Coronary artery (tissue), 2 donors: ENCODE data around the gene ATP6V1E1.
"Not testable (repeated sequence)": the region's sequence is repeated elsewhere in the genome, so short reads cannot be mapped to it uniquely, and the experiment has no call there.

ENCODE experiments used
- DNase-seq: peaks from one replicate; pipeline ENCODE4 v3.0.0-alpha.2; 2017; ENCODE audit warnings: low spot score
- H3K27ac ChIP-seq, 2 donors: fragments of 200-600 bp; sonication (generic); one replicate each; pipeline ENCODE4 v1.5.1; 2016 to 2019
- H3K4me3 ChIP-seq: fragments of 200-600 bp; sonication (generic); 2 replicates; pipeline ENCODE4 v1.5.1; 2016; ENCODE audit warnings: mild to moderate bottlenecking, moderate library complexity
- CTCF ChIP-seq: fragments of 200-600 bp; sonication (generic); IDR thresholded peaks from one replicate; pipeline ENCODE4 v1.5.1; 2019; ENCODE audit warnings: antibody characterized with exemption

The ATP6V1E1 gene

DNA sequence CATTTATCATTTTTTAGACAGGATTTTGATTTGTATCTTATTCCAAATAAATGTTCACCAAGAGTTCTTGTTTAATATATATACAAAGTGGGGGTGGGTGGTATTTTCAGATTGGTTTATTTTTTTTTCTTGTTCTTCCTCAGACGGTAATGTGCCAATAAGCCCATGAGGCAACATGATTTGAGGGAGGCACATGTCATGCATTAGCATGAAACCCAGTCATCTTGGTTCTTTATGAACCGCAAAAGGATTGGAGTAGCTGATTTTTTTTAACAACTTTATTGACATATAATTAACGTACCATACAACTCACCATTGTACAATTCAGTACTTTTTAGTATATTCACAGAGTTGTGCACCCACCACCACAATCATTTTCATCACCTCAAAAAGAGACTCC lies 12.7 kb upstream of the ATP6V1E1 start:
- no peak for DNase-seq
- no peak for TF ChIP-seq CTCF
- Histone ChIP-seq H3K4me3 (no peak overlapping the region), H3K27ac (no peak overlapping the region)

- Histone ChIP-seq H3K27ac (peak overlapping the region; percentile 97 to 99), H3K4me3 (peak overlapping the region; percentile 80)
- DNase-seq, result no peak
- TF ChIP-seq CTCF, result no peak
Observed at GRCh38 chr22:17639247-17639741, 10.7 kb upstream of the ATP6V1E1 start.

- H3K27ac ChIP-seq, result peak within 1 kb of the TSS; percentile 97 to 99
- peak within 1 kb of the TSS; percentile 80 for H3K4me3 ChIP-seq
- TF ChIP-seq CTCF, result no peak
- peak; percentile 94 for DNase-seq
Observed at GRCh38 chr22:17638432-17639246, 10.1 kb upstream of the ATP6V1E1 start, which contains the start of gene BCL2L13. Gene BCL2L13, plus strand, starts transcription at chr22:17638757. Its CDS starts 16,955 bp downstream, at chr22:17655712.

DNA sequence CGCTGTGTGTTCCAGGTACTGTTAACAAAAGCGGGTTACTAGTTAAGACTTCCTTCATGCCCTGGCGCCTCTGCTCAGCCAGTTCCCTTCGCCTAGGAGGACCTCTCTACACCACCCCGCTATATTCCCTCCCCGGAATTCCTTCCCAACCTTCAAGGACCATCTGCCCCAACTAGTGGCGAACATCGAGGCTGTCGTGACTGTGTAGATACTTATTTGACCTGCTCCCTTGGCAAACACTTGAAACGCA lies 9.6 kb upstream of the ATP6V1E1 start:
- Histone ChIP-seq H3K4me3 (peak overlapping the region; percentile 80), H3K27ac (peak overlapping the region; percentile 97 to 99)
- TF ChIP-seq CTCF, result no peak
- DNase-seq, result no peak

- no peak for DNase-seq
Observed at GRCh38 chr22:17637490-17638181, 9.1 kb upstream of the ATP6V1E1 start.

DNA sequence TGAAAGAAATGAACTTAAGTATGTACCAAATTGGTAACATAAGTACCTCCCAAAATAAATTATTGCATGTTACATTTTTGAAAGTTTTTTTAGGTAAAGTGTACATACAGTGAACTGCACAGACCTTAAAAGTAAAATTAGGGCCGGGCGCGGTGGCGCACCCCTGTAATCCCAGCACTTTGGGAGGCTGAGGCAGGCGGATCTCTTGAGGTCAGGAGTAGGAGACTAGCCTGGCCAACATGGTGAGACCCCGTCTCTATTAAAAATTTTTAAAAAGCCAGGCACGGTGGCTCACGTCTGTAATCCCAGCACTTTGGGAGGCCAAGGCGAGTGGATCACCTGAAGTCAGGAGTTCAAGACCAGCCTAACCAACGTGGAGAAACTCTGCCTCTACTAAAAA lies 8.3 kb upstream of the ATP6V1E1 start:
- not testable (repeated sequence) for H3K27ac ChIP-seq, H3K4me3 ChIP-seq, DNase-seq

More at GRCh38 chr22:17637490-17638181, 9.1 kb upstream of the ATP6V1E1 start:
- TF ChIP-seq CTCF, result no peak
- Histone ChIP-seq H3K4me3 (peak overlapping the region; percentile 80), H3K27ac (peak overlapping the region; percentile 97 to 99)

- Histone ChIP-seq H3K4me3 (no peak overlapping the region), H3K27ac (no peak overlapping the region)
- no peak for TF ChIP-seq CTCF
- no peak for DNase-seq
Observed at GRCh38 chr22:17634696-17635095, 6.1 kb upstream of the ATP6V1E1 start.
